NCI-H2227 (cell line): ENCODE measurements around the gene NLGN1.
A peak's percentile ranks its signal among the peaks of the same experiment; 100 is the strongest.

Source experiments
- DNase-seq: peaks from one replicate; lab custom pipeline; 2025; ENCODE audit not compliant: unreplicated experiment; lab: John Stamatoyannopoulos, UW

Gene NLGN1

DNA sequence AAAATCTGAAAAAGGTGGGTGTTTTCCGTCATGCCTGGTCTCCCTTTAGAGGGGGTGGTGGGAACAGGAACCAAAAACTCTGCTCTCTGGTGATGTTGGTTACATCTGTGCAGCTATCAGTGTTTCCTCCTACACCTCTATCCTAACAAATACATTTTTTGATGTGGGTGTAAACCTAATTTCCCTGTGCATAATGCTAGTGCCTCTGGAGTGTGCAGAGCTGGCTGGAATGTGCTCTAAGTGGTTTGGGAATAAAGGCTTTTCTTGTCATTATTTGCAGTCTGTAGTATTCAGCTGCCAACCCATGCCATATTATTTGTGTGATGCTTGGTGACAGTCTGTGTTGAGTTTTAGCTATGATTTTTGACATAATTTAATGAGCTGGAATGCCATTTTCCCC lies 547.6 kb downstream of the NLGN1 start:
- no peak for DNase-seq

DNA sequence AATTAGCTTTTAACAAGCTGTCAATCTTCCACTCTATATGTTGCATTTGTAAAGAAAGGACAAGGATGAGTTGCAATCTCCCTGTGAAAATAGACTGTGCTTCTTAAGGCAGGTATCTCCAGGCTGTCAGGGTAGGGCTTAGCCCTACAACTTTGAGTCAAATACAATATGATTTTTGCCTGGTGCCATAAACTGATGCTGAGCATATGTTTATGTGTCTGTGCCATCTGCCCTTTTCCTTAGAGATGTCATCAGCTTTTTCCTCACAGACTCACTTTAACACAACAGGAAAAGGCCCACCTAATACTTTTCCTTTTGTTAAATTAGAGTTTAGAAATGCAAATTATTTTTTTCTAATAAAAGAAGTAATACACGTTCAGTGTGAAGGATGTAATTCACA lies 548.3 kb downstream of the NLGN1 start:
- no peak for DNase-seq

DNA sequence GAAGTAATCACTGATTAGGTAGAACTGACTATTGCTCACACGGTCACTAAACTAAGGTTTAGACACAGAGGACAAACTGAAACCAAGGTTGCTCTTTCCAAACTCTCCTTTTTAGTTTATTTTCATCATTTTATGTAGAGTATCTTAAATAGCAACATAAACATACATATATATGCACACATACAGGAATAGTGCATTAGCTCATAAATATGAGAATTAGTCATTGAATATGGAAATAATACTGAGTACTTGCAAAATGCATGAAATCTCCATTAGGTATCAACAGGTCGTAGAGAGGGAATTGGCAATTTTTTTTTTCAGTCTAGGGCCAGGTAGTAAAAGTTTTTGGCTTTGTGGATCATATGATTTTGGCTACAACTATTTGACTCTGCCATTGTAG lies 557.1 kb downstream of the NLGN1 start:
- no peak for DNase-seq

DNA sequence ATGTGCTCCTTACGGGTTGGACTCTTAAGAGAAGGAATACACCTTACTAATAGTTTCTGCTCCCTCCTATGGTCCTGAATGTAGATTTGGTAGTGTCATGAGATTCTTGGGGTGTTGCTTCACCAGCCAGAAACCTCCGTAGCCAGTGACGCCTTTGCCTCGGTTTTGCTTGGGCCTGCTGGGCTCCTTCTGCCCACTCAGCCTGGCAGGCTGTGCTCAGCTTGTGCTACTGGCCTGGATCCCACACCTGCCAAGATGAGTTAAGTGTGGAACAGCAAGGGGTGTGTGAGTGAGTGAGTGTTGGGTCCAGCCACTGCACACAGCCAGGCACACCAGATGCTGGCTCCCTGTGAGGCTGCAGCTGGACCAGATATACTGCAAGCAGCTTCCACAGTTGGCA lies 560.1 kb downstream of the NLGN1 start:
- no peak for DNase-seq

DNA sequence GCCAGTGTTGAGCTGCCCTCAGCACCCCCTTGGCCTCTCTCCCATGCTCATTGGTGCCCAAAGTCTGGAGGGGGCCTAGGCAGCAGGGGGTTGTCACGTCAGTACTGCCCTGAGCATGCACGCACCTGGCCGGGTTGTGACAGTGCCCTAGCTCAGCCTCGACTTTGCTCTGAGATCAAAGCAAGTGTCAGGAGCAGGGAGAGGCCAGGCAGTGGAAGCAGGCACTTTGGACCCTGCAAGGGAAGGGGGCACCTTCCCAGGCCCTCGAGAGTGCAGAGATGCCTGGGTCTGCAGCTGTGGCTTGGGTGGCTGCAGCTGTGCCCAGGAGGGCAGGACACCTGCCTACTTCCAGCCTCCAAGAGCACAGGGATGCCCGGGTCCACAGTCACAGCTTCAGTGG lies 561.3 kb downstream of the NLGN1 start:
- DNase-seq = no peak

DNA sequence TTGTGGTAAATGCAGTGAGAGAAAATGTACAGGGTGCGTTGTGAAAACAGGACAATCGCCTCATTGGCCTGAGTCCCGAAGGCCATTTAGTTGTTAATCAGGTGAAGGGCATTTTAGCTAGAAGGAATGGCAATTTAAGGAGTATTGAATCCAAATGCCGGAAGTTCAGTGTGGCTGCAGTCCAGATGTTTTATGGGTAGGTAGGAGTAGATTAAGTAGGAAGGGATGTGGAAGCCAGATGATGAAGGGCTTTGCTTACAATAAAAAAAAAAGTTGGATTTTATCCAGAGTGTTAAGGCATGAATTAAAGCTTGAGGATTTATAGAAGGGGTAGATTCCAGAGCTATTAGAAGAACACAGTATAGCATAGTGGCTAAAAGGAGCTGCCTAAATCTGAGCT lies 572.7 kb downstream of the NLGN1 start:
- DNase-seq = no peak

DNA sequence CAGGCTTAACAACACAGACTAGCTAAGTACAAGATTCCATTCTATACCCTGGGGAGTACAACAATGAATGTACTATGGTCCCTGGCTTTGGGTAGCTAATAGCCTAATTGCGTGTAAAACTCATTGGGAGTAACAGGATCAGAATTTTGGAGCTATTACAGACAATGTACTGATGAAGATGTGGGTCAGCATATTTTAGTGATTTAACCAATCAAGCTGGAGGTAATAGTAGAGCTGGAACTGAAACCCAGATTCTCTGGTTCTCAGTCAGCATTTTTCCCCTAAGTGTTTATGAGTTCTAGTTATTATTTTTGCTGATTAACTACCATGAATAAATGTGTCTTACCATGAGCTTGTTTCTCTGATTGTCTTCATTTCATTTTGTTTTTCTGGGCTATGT lies 578.7 kb downstream of the NLGN1 start:
- no peak for DNase-seq

DNA sequence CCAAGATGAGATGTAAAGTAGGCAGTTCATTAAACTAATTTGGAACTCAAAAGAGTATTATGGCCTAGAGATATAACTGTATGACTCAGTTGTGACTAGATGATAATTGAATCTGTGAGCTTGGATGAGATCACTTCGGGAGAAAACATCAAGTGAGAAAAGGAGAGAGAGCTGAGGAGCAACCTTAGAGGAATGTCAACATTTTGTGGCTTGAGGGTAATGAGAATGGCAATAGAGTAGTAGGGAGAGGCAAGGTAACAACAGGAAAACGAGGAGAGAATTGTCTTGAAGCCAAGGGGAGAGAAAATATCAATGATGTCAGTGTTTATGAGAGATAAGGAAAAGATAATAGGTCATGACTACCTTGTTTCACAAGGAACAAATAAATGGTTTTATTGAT lies 580.2 kb downstream of the NLGN1 start:
- DNase-seq = no peak

DNA sequence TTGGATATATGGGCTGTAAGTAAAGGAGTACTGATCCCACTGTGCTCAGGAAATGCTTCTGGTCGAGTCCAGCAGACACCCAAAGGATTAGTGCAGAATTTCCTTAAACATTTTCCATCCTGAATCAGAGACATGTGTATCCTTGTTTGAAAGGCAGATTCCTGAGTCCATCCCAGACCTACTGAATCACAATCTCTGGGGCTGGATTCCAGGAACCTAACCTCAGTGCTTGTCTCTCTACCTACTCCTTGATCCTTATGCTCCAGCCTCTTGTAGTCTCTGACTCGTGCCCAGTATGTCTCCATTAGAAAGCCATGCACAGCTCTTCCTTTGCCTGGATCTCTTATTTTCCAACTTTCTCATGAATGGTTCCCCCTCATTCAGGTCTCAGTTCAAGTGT lies 585.8 kb downstream of the NLGN1 start:
- DNase-seq = no peak

DNA sequence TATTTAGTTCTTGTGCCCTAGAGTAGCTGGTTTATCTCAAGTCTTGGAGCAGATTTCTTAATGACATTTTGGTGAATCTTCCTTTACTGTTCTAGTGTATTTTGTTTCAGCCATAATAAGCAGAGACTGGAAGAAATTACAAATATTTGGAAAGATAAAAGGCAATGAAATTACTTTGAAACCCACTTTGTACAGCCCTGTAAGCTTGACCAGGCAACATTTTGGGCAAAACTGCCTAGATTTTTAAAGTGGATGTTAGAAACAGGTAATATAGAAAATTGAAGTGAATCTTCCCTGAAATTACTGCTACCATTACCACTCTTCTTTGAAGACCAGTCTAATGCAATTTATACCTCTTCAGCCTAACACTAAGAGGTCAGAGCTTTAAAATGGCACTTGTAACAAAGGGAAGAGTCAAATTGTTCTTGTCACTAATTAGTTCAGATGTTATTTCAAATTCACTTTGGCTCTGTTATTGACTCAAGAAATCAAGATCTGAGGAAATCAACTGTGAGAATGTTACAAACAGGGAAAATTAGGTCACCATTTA lies 589.4 kb downstream of the NLGN1 start:
- DNase-seq = peak; percentile 34

DNA sequence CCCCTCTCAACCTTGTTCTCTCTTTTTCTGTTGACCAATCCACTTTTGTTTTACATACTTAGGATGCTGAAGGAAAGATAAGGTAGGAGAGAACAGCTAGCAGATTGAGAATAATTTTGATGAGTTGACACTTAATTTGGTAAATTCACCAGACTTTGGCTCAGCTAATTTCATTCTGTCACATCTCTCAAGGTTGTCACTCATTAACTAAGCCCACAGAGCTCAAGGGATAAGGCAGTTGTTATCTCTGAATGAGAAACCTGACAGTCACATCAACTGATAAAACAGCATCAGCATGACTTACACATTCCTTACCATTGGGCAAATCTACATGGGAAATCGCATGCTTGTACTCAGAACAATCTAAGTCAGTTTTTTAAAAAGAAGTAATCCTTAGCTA lies 591.4 kb downstream of the NLGN1 start:
- DNase-seq = no peak

DNA sequence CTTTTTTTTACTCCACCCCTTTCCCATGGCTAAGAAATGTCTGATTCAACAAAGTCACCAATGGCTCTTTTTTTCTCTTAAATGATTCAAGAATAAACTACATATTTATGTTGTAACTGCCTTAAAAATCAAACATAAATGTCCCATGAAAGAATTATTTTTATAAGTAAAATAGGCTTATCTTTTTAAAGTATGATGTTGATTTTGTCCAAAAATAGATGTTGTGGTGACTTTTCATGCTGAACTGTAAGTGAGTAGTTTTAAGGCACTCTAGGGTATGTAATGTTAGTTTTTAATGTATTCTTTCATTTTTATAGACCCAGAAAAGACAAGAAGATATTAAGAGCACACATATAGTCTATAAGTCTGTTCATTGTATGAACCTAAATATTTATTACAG lies 594.9 kb downstream of the NLGN1 start:
- DNase-seq = no peak

DNA sequence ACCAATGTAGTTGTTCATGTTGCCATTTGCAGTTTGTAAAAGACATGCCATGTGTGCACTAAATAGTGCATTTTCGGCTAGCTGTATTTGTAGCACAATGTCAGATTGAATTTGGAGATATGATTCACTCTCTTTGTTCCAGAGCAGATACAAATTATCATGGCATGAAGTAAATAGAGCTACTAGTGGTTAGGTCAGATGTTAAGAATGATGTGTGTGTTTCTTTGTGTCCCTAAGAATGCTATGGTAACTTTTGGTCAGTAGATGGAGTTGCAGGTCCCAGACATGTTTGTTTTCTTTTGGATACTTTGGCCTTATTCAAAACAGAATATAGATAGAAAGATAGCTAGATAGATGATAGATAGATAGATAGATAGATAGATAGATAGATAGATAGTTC lies 595.8 kb downstream of the NLGN1 start:
- peak; percentile 15 for DNase-seq

DNA sequence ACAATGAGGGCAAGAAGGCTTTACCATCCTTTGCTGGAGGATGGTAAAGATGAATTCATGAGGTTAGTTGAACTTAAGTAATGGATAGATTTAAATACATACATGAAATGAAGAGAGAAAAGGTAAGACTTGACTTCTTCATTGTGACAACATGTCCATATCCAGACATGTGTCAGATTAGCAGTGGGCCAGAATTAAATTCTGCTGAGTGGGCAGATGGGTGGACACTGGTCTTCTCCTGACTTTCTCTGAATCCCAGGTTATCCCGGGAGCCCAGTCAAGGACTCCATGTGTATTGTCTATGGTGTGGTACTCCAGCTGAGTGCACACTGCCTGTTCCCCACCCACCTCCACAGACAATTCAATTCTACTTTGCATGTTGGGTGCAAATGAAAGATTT lies 603.1 kb downstream of the NLGN1 start:
- no peak for DNase-seq

DNA sequence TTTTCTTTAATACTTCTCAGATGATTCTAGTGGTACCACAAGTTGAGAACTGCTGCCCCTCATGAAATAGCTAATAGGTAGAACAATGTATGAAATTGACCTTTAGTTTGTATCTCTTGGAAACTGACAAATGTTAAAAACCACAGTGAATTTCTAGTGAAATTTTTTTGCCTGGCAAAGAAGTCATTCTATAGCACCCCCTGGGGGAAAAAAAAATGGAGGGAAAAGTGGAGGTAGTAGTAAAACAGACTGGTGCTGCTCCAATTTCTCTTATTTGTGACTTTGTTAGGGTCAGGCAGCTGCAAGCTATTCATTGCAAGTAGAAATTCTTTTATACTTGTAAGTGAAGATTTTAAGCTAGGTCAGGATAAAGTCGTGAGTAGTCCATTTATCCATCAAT lies 605.0 kb downstream of the NLGN1 start:
- DNase-seq = no peak

DNA sequence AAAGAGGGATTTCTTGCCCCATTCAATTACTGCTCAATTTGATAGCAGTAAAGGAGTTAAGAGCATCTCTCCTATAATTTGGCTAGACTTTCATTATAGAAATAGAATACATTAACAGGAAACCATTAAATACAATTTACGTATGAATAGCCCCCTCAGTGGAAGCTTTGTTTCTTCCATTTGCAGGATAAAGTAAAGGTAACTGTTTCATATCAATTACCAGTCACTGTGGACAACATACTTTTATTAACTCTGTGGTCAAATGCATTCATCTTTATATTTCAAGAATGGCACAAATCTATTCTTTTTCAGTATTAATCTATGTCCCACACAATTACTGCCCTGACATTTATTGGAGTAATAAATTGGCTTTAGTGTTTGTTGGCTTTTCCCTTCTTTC lies 613.4 kb downstream of the NLGN1 start:
- no peak for DNase-seq

DNA sequence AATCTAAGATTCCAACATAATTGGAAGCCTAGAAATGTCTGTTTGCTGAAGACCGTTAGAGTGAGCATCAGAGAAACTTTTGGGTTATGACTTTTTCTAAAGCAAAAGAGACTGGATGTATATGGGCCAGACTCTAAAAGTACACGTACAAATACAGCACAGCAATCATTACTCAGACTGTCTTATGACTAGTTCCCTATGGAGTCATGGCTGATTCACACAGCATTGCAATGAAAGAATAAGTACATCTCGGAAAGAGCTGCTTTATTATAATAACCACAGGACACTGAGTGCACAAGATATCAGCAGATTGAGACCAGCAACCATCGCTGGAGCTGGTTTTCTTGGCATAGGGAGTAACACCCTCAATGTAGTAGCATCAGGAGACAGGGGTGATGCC lies 618.6 kb downstream of the NLGN1 start:
- no peak for DNase-seq

DNA sequence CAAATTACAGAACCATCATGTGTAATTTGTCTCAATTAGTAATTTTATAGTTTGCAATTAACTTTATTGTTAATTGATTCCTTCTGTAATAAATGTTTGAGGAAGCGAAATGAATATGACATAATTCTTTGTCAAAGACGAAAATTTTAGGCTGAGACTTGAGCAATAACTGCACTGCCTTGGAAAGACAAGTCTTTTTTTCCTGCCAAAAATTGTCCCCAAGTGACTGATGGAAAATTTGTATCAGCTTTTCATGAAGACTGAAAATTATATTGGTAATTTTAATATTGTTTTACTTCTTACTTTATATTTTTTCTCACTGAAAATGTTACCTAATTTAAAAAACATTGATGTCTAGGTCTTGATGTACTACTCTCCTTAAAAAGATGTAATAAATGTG lies 622.6 kb downstream of the NLGN1 start:
- DNase-seq = no peak

DNA sequence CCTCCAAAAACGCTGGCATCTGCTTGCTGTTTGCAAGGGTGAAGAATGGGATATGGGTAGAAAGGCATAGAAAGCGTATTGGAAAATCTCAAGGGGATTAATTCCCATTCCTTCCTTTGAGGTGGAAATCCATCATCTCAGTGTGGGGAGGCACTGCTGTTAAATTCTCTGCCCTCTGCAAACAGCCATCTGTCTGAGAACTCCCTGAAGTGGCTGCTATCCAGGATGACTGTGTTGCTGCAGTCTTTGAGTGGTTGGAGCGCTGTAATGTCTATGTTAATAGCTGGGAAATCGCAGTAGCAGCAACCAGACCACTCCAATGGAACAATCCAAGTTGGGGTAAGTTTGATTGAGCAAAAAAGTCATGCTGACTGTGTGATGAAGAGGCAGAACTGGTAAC lies 625.9 kb downstream of the NLGN1 start:
- peak; percentile 41 for DNase-seq

DNA sequence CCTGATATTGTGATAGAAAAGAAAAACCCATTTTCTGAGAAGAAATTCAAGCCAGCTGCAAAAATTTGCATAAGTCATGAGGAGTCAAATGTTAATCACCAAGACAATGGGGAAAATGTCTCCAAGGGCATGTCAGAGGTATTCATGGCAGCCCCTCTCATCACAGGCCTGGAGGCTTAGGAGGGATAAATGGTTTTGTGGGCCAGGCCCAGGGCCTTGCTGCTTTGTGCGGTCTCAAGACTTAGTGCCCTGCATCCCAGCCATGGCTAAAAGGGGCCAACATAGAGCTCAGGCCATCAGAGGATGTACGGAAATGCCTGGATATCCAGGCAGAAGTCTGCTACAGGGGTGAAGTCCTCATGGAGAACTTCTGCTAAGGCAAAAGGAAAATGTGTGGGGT lies 631.1 kb downstream of the NLGN1 start:
- DNase-seq = no peak

DNA sequence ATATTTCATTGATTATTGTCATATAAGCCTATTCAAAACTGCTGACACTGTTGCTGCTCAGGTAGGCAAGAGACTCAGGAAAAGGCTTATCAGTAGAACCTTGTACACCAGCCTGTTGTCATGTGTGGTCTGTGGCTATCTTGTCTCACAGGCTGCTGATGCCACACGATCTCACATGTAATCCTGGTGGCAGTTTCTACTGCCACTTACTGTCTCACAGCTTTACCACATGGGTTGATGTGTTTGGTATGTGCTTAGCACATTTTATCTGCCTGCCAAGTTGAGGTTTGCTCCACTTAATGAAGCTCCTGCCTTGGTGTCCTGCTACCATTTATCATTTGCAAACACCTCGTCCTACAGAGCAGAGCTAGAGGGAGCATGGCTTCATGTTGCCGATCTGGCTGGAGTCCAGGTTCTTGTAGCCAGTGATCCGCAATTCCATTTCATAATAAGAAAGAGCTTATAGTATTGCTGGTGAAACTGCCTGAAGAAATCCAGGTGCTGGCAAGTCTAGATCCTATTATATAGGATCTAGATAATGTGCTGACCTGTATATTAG lies 637.9 kb downstream of the NLGN1 start:
- DNase-seq = no peak

DNA sequence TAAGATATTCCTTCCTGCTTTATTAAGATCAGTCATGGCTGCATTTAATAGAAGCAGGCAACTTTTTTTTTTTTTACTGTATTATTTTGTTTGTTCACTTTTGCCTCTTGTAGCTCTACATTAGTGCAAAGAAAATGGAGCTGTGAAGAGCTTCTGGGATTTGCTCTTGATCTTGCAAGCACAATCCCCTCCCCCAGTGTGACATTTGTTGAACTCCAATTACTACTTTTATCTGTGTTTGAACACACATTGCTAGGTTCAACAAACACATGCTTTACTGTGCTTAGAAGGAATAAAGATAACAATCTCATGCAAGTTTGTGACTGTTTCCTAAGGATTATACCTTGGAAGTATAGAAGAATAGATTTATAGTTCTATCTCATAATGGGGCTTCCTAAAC lies 648.8 kb downstream of the NLGN1 start:
- no peak for DNase-seq

DNA sequence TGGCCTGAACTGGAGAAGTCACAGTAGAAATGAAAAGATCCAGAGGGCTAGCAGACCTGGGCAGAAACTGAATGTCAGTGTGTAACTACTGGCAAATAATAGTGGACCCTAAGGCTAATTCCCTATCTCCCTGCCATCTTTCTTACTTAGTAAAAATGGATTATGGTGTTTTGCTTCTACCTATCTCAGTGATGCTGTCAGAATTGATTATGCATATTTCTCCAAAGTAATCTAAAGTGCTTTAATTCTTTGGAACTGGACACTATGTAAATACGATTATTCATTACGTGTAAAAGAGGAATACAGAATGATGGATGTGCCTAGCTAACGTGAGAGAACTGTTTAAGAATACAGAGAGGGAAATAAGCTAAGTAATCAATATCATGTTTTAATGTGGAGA lies 651.9 kb downstream of the NLGN1 start:
- DNase-seq = no peak

DNA sequence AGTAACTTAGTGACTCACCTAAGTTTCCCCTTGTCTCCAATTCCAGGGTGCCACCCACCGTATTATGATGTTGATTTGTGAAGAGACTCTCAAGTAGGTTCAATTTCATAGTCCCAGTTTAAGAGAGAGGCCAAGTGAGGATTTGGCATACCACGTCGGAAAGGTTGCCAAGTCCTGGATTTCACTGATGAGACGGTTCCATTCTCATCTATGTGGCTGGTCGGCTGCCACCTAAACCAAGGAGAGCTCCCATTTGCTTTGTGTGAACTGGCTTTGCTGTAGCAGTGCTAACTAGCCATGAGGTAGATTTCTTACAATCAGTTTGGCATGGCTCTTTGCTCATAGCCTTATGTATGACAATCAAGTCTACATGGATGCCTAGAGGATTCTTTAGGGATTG lies 653.6 kb downstream of the NLGN1 start:
- DNase-seq = no peak
